ENCODE data around the gene PLBD2.

The PLBD2 gene

DNA sequence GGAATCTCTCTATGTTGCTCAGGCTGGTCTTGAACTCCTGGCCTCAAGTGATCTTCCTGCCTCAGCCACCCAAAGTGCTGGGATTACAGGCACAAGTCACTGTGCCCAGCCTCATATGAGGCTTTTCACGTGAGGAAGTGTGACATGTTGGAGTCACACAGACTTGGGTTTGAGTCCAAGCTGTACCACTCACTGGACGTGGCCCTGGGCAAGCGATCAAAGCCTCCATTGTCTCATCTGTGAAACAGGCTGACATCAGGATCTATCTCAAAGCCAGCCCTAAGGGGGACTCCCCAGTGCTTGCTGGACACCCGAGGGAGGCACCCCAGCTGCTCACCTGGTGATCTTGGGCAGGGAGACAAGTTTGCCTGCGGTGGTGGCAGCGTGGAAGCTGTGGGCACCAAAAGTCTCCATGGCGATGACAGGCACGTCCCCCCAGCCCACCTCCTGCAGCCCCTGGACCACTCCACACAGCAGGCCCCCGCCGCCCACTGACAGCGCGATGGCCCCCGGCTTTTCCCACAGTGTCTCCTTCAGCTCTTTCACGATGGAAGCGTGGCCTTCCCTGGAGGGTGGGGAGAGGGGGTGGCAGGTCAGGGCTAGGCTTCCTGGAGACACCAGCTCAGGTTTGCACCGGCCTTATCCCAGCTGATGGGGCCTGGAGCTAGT is 38.6 kb downstream of the PLBD2 start:
- Mint-ChIP-seq H3K9me3 (no peaks in the 10 kb centered on the region), H3K4me3 (no peak overlapping the region), H3K4me1 (no peaks in the 10 kb centered on the region), H3K36me3 (ENCODE audit: insufficient read depth) (peaks cover 2% of the 10 kb centered on the region), H3K27ac (ENCODE audit: low read depth) (no peak overlapping the region), H3K27me3 (peaks cover 13% of the 10 kb centered on the region)
- ATAC-seq (replicated peaks; ENCODE audit: extremely low read depth, poor library complexity, severe bottlenecking): no peak
- DNase-seq (ENCODE audit: low spot score in 2 of 2): no peak

DNA sequence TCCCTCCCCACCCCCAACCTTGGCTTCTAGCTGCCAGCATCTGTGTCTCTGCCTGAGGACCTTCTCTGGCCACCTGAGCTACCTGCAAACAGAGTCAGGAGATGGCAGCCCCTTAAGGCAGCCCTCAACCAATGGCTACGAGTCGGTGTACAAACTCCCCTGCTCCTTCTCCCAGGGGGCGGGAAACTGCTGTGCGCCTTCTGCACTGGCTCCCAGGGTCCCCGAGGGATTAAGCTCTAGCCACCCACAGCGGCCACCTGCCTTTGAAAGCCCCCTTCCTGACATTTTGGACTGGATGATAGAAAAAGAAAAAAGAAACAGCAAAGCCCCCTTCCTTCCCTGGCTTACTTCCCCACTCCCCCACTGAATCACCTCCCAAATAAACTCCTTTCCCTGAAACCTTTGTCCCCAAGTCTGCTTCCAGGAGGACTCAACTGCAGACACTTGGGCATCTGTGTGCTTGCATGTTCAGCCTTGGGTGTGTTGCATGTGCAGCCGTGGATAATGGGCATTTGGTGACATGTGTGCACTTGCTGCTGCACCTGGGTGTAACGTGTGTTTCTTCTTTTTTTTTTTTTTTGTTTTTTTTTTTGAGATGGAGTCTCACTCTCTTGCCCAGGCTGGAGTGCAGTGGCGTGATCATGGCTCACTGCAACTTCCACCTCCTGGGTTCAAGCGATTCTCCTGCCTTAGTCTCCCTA is 39.3 kb downstream of the PLBD2 start:
- peaks cover 2% of the 10 kb centered on the region for H3K36me3 Mint-ChIP-seq (ENCODE audit: insufficient read depth)
- no peak overlapping the region for H3K4me3 Mint-ChIP-seq
- H3K9me3 Mint-ChIP-seq: no peaks in the 10 kb centered on the region
- peaks cover 13% of the 10 kb centered on the region for H3K27me3 Mint-ChIP-seq
- no peaks in the 10 kb centered on the region for H3K4me1 Mint-ChIP-seq
- DNase-seq (ENCODE audit: low spot score in 2 of 2) (no peak), ATAC-seq (replicated peaks; ENCODE audit: extremely low read depth, poor library complexity, severe bottlenecking) (no peak)
- no peak overlapping the region for H3K27ac Mint-ChIP-seq (ENCODE audit: low read depth)

GRCh38 chr12:113398346-113399290 is 40.2 kb downstream of the PLBD2 start:
- ATAC-seq (replicated peaks; ENCODE audit: extremely low read depth, poor library complexity, severe bottlenecking) (no peak), DNase-seq (ENCODE audit: low spot score in 2 of 2) (no peak)
- no peaks in the 10 kb centered on the region for H3K4me1 Mint-ChIP-seq
- no peak overlapping the region for H3K27ac Mint-ChIP-seq (ENCODE audit: low read depth)
- H3K4me3 Mint-ChIP-seq: no peak overlapping the region
- H3K9me3 Mint-ChIP-seq: no peaks in the 10 kb centered on the region
- peaks cover under 1% of the 10 kb centered on the region for H3K36me3 Mint-ChIP-seq (ENCODE audit: insufficient read depth)
- H3K27me3 Mint-ChIP-seq: peaks cover 13% of the 10 kb centered on the region

- peaks cover 19% of the 10 kb centered on the region for H3K27me3 Mint-ChIP-seq
- H3K4me3 Mint-ChIP-seq: no peak overlapping the region
- H3K36me3 Mint-ChIP-seq (ENCODE audit: insufficient read depth): no peaks in the 10 kb centered on the region
- no peak for ATAC-seq (replicated peaks; ENCODE audit: extremely low read depth, poor library complexity, severe bottlenecking)
- no peaks in the 10 kb centered on the region for H3K9me3 Mint-ChIP-seq
- no peak overlapping the region for H3K27ac Mint-ChIP-seq (ENCODE audit: low read depth)
- H3K4me1 Mint-ChIP-seq: no peaks in the 10 kb centered on the region
- no peak for DNase-seq (ENCODE audit: low spot score in 2 of 2)
These were observed 41.1 kb downstream of the PLBD2 start for GRCh38 chr12:113399490-113399889.

DNA sequence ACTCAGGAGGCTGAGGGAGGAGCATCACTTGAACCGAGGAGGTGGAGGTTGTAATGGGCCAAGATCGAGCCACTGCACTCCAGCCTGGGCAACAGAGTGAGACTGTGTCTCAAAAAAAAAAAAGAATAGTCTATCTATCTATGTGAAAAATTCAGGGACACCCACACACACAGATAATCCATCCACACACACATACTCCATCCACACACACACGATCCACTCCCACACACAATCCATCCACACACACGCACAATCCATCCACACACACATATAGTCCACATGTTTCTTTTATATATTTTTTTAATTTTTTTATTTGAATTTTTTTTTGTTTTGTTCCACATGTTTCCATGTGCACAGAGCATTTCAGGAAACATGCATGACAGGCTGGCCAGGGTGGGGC is 42.0 kb downstream of the PLBD2 start:
- ATAC-seq (replicated peaks; ENCODE audit: extremely low read depth, poor library complexity, severe bottlenecking): no peak

DNA sequence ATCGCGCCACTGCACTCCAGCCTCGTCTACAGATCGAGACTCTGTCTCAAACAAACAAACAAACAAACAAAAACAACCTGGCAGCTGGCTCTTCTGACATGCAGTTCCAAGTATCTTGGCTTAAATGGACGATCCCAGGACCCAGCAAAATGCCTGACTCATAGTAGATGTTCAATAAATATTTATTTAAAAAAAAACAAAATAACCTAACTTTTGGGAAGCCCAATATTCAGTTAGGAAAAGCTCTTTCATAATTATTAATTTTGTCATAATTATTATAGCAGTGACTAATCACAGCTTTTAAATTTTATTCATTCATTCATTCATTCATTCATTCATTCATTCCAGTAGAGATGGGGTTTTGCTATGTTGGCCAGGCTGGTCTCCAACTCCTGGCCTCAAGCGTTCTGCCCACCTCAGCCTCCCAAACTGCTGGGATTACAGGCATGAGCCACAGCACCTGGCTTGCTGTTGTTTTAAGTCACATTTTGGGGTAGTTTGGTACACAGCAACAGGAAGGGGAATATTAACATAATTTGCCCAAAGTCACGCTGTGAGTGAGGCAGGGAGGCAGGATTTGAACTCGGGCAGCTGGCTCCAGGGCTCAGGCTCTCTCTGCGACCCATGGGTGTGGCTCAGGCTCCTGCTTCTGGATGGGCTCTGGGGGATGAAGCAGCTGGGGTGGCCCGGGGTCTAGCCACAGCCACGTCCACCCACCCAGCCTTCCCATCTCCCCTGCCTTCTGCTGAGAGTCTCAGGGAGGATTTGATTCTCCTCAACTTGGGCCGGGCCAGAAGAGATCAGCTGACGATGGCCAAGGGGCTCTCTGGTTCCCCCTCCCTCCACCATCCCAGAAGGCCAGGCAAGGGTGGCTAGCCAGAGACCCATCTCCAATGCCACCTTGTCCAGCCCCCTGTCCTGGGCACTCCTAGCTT is 42.9 kb downstream of the PLBD2 start:
- no peak overlapping the region for H3K4me3 Mint-ChIP-seq
- H3K4me1 Mint-ChIP-seq: no peaks in the 10 kb centered on the region
- ATAC-seq (replicated peaks; ENCODE audit: extremely low read depth, poor library complexity, severe bottlenecking) (no peak), DNase-seq (ENCODE audit: low spot score in 2 of 2) (no peak)
- no peaks in the 10 kb centered on the region for H3K36me3 Mint-ChIP-seq (ENCODE audit: insufficient read depth)
- no peaks in the 10 kb centered on the region for H3K9me3 Mint-ChIP-seq
- H3K27me3 Mint-ChIP-seq: peaks cover 30% of the 10 kb centered on the region
- H3K27ac Mint-ChIP-seq (ENCODE audit: low read depth): no peak overlapping the region

More for the DNA sequence above, 42.0 kb downstream of the PLBD2 start:
- Mint-ChIP-seq H3K4me1 (no peaks in the 10 kb centered on the region), H3K9me3 (no peaks in the 10 kb centered on the region), H3K4me3 (no peak overlapping the region), H3K36me3 (ENCODE audit: insufficient read depth) (no peaks in the 10 kb centered on the region), H3K27me3 (peaks cover 28% of the 10 kb centered on the region), H3K27ac (ENCODE audit: low read depth) (no peak overlapping the region)
- DNase-seq (ENCODE audit: low spot score in 2 of 2): no peak

GRCh38 chr12:113402586-113403260 is 44.3 kb downstream of the PLBD2 start:
- Mint-ChIP-seq H3K9me3 (no peaks in the 10 kb centered on the region), H3K27me3 (peaks cover 30% of the 10 kb centered on the region), H3K36me3 (ENCODE audit: insufficient read depth) (no peaks in the 10 kb centered on the region), H3K4me3 (no peak overlapping the region), H3K4me1 (no peaks in the 10 kb centered on the region), H3K27ac (ENCODE audit: low read depth) (no peak overlapping the region)
- ATAC-seq (replicated peaks; ENCODE audit: extremely low read depth, poor library complexity, severe bottlenecking) (no peak), DNase-seq (ENCODE audit: low spot score in 2 of 2) (no peak)

DNA sequence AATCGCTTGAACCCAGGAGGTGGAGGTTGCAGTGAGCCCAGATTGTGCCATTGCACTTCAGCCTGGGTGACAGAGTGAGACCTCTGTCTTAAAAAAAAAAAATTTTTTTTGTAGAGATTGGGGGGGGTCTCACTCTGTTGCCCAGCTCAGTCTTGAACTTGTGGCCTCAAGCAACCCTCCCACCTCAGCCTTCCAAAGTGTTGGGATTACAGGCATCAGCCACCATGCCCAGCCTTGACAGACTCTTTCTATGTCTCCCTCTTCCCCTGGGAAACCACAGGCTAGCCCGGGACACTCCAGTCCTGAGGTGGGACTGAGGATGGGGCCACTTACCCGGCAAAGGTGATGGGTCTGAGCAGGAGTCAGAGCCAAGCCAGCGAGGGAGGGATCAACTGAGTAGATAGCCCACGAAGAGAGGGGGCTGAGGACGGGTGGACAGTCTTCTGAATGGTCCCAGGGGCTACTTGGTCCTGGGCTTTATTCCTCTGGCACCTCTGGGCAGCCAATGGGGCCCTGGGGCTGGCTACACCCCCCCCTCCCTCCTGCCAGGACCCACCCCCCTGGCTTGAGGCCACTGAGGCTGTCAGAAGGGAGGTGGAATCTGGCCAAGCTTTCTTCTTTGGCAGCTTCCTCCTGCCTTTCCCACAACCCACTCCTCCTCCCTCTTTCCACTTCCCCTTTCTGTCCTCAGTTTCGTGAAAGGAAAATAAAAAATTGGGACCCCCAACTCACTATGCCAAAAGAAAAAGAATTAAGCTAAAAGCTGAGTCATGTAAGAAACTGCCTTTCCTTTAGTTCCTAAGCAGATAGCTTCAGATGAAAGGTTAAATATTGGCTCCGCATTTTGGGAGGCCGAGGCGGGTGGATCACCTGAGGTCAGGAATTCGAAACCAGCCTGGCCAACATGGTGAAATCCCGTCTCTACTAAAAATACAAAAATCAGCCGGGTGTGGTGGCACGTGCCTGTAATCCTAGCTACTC is 45.3 kb downstream of the PLBD2 start, which contains the start of gene SDS:
Gene SDS, minus strand, starts transcription at position 453 of the 981 bp plus-strand sequence. CDS start 4,179 bp downstream, outside the sequence.
- Mint-ChIP-seq H3K4me1 (no peaks in the 10 kb centered on the region), H3K27ac (ENCODE audit: low read depth) (no peak within 1 kb of the TSS), H3K4me3 (no peak within 1 kb of the TSS), H3K27me3 (peaks cover 30% of the 10 kb centered on the region), H3K9me3 (no peaks in the 10 kb centered on the region), H3K36me3 (ENCODE audit: insufficient read depth) (no peaks in the 10 kb centered on the region)
- DNase-seq (ENCODE audit: low spot score in 2 of 2): no peak
- no peak for ATAC-seq (replicated peaks; ENCODE audit: extremely low read depth, poor library complexity, severe bottlenecking)

DNA sequence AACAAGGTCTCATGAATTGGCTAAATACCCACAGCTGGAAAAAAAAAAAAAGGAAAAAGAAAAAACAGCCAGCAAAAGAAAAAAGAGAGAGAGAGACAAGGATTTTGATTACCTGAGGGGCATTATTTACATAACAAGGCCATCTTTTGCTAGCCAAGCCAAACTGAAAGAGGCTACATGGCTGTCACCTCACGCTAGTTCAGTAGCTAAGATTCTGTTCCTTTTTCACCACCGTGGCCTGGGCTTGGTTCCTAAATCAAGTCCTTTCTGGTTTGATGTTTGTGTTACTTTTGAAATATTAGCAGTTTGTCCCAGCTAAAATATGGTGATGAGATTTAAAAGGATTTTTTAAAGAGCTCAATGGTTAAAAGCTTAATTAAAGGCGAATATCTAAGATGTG is 47.3 kb downstream of the PLBD2 start:
- no peaks in the 10 kb centered on the region for H3K9me3 Mint-ChIP-seq
- no peaks in the 10 kb centered on the region for H3K4me1 Mint-ChIP-seq
- no peak overlapping the region for H3K4me3 Mint-ChIP-seq
- peaks cover 30% of the 10 kb centered on the region for H3K27me3 Mint-ChIP-seq
- ATAC-seq (replicated peaks; ENCODE audit: extremely low read depth, poor library complexity, severe bottlenecking) (no peak), DNase-seq (ENCODE audit: low spot score in 2 of 2) (no peak)
- no peak overlapping the region for H3K27ac Mint-ChIP-seq (ENCODE audit: low read depth)
- no peaks in the 10 kb centered on the region for H3K36me3 Mint-ChIP-seq (ENCODE audit: insufficient read depth)

- no peak overlapping the region for H3K27ac Mint-ChIP-seq (ENCODE audit: low read depth)
- no peaks in the 10 kb centered on the region for H3K36me3 Mint-ChIP-seq (ENCODE audit: insufficient read depth)
- H3K4me3 Mint-ChIP-seq: no peak overlapping the region
- no peaks in the 10 kb centered on the region for H3K4me1 Mint-ChIP-seq
- H3K27me3 Mint-ChIP-seq: peaks cover 40% of the 10 kb centered on the region
- H3K9me3 Mint-ChIP-seq: no peaks in the 10 kb centered on the region
- DNase-seq (ENCODE audit: low spot score in 2 of 2): no peak
- no peak for ATAC-seq (replicated peaks; ENCODE audit: extremely low read depth, poor library complexity, severe bottlenecking)
These were observed 49.7 kb downstream of the PLBD2 start for GRCh38 chr12:113407931-113408600.
